Measurements from ENCODE around the gene C1orf52. TPM values are rescaled to one million over a fixed set of nuclear protein-coding genes. Genes with fewer than 3 reads are reported as not detected.
A peak's percentile ranks its signal among the peaks of the same experiment; 100 is the strongest.

C1orf52 gene
- total RNA-seq = 18.5 TPM
- long read RNA-seq, transcript C1orf52-201 (4 exons, 3,391 nt) = minor isoform, 21 of 64 reads
- long read RNA-seq, transcript C1orf52-203 (3 exons, 1,219 nt) = major isoform, 36 of 64 reads
- long read RNA-seq, partial matches to known transcripts = 6 of 64 reads
- long read RNA-seq, other reads (novel, unspliced or antisense) = 1 of 64 reads

GRCh38 chr1:85259118-85259911 lies at the start of gene C1orf52:
Gene C1orf52 (minus strand): TSS chr1:85259662. CDS start chr1:85259633, 29 bp downstream.
- peak; percentile 100 for DNase-seq (ENCODE audit: low spot score)

GRCh38 chr1:85308833-85309350 lies 49.4 kb upstream of the C1orf52 start:
- DNase-seq (ENCODE audit: low spot score) = no peak

- peak; percentile 93 for DNase-seq (ENCODE audit: low spot score)
Observed at GRCh38 chr1:85307987-85308832, 48.7 kb upstream of the C1orf52 start.

- no peak for DNase-seq (ENCODE audit: low spot score)
Observed at GRCh38 chr1:85306236-85306635, 46.8 kb upstream of the C1orf52 start.

- no peak for DNase-seq (ENCODE audit: low spot score)
Observed at GRCh38 chr1:85303440-85304162, 44.1 kb upstream of the C1orf52 start.

- no peak for DNase-seq (ENCODE audit: low spot score)
Observed at GRCh38 chr1:85300140-85300539, 40.7 kb upstream of the C1orf52 start.

- no peak for DNase-seq (ENCODE audit: low spot score)
Observed at GRCh38 chr1:85297855-85298629, 38.6 kb upstream of the C1orf52 start.

GRCh38 chr1:85297538-85297854 lies 38.0 kb upstream of the C1orf52 start:
- DNase-seq (ENCODE audit: low spot score) = no peak

- DNase-seq (ENCODE audit: low spot score) = no peak
Observed at GRCh38 chr1:85296980-85297379, 37.5 kb upstream of the C1orf52 start.

- DNase-seq (ENCODE audit: low spot score) = no peak
Observed at GRCh38 chr1:85295654-85296053, 36.2 kb upstream of the C1orf52 start.

- no peak for DNase-seq (ENCODE audit: low spot score)
Observed at GRCh38 chr1:85295006-85295431, 35.6 kb upstream of the C1orf52 start.

- no peak for DNase-seq (ENCODE audit: low spot score)
Observed at GRCh38 chr1:85290826-85291225, 31.4 kb upstream of the C1orf52 start.

- DNase-seq (ENCODE audit: low spot score) = no peak
Observed at GRCh38 chr1:85289848-85290335, 30.4 kb upstream of the C1orf52 start.

- no peak for DNase-seq (ENCODE audit: low spot score)
Observed at GRCh38 chr1:85289207-85289847, 29.9 kb upstream of the C1orf52 start.

- no peak for DNase-seq (ENCODE audit: low spot score)
Observed at GRCh38 chr1:85284202-85284601, 24.7 kb upstream of the C1orf52 start.

GRCh38 chr1:85283475-85284199 lies 24.2 kb upstream of the C1orf52 start:
- no peak for DNase-seq (ENCODE audit: low spot score)

GRCh38 chr1:85282424-85282823 lies 23.0 kb upstream of the C1orf52 start:
- no peak for DNase-seq (ENCODE audit: low spot score)

GRCh38 chr1:85280636-85281035 lies 21.2 kb upstream of the C1orf52 start:
- DNase-seq (ENCODE audit: low spot score) = no peak
